MCF 10A (cell line): ENCODE measurements around the gene MAP3K12. TPM values are rescaled to one million over a fixed set of nuclear protein-coding genes. Genes with fewer than 3 reads are reported as not detected.

Source experiments
- BruUV-seq: library from RNA; stranded (reverse); fragments of 400-500 nt; replicated peaks from 2 replicates; lab custom pipeline; 2021; lab: Mats Ljungman, UMichigan
- CTCF ChIA-PET: fragments of 300-600 bp; sonication (Branson Sonifier 250); formaldehyde crosslinking; extraction: SDS; loops from one replicate; lab custom pipeline; 2021; ENCODE audit warnings: antibody characterized with exemption, inconsistent platforms; lab: Yijun Ruan, JAX
- POLR2A ChIA-PET: fragments of 300-600, 350-650 bp; sonication (Branson Sonifier 250); formaldehyde crosslinking; extraction: SDS; loops from one replicate; lab custom pipeline; 2020; ENCODE audit warnings: antibody characterized with exemption, inconsistent platforms; lab: Yijun Ruan, JAX
- DNase-seq: peaks from one replicate; pipeline ENCODE4 v3.0.0-alpha.2; 2018; ENCODE audit not compliant: unreplicated experiment
- H3K27ac Mint-ChIP-seq: one replicate; pipeline ENCODE4 v1.8.0; 2022; ENCODE audit warnings: mild to moderate bottlenecking, low read depth, mixed read lengths; ENCODE audit not compliant: unreplicated experiment
- H3K27me3 Mint-ChIP-seq: one replicate; pipeline ENCODE4 v1.8.0; 2022; ENCODE audit warnings: mixed read lengths; ENCODE audit not compliant: insufficient read depth, unreplicated experiment
- H3K36me3 Mint-ChIP-seq: one replicate; pipeline ENCODE4 v1.8.0; 2022; ENCODE audit warnings: mild to moderate bottlenecking, moderate library complexity, mixed read lengths; ENCODE audit not compliant: insufficient read depth, unreplicated experiment
- H3K4me1 Mint-ChIP-seq: one replicate; pipeline ENCODE4 v1.8.0; 2022; ENCODE audit warnings: mixed read lengths; ENCODE audit not compliant: insufficient read depth, unreplicated experiment
- H3K4me3 Mint-ChIP-seq: one replicate; pipeline ENCODE4 v1.8.0; 2022; ENCODE audit warnings: mild to moderate bottlenecking, moderate library complexity, mixed read lengths; ENCODE audit not compliant: unreplicated experiment
- H3K9me3 Mint-ChIP-seq: one replicate; pipeline ENCODE4 v1.8.0; 2022; ENCODE audit warnings: mixed read lengths; ENCODE audit not compliant: unreplicated experiment
- CTCF ChIP-seq: fragments of 200-600 bp; IDR thresholded peaks from one replicate; pipeline ENCODE4 v1.8.0; 2022; ENCODE audit warnings: antibody characterized with exemption, mild to moderate bottlenecking; ENCODE audit not compliant: unreplicated experiment
- intact Hi-C: fragments of 100-400 bp; cut with micrococcal nuclease; formaldehyde crosslinking; loops from 2 replicates; pipeline ENCODE4 v1.14.1; 2022
- total RNA-seq: library from RNA; stranded (reverse); gene quantifications from 2 replicates; pipeline ENCODE4 v1.2.3, GENCODE V29; 2022

MAP3K12 gene
- total RNA-seq, 1 experiment from 2014 or later = 4.6 TPM

DNA sequence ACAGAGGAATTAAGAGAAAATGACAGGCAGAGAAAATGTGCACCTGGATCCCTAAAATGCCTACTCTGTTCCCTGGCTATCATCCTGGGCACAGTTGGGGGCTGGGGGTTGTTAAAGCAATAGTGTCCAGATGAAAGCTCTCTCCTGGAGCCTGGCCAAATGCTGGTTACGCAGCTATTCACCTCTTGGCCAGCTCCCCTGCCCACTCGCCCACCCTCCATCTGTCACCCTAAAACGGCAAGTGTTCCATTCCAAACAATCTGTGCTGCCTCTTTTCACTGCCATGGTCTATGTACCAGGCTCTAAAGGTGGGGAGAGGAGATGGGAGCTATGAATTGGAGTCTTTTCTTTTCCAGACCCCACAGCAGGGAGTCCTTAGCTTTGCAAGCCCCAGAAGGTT lies 32.8 kb upstream of the MAP3K12 start:
- intact Hi-C loops = no loop called here
- BruUV-seq = no TSS peak
- no peak for DNase-seq
- Mint-ChIP-seq H3K27ac (peak overlapping the region; percentile 40), H3K36me3 (peaks cover 77% of the 10 kb centered on the region), H3K9me3 (no peaks in the 10 kb centered on the region), H3K27me3 (no peaks in the 10 kb centered on the region), H3K4me3 (no peak overlapping the region), H3K4me1 (no peaks in the 10 kb centered on the region)
- CTCF ChIA-PET = interaction anchor here (0.6 to 1.6 kb wide), 3 partner anchors 11 to 97 kb away, joined by 3 to 4 read pairs (median 3); no protein-coding TSS in a partner anchor
- TF ChIP-seq CTCF = no peak
- POLR2A ChIA-PET = interaction anchor here (1.5 kb wide), 1 partner anchor 12 kb away, joined by 4 read pairs; no protein-coding TSS in a partner anchor

GRCh38 chr12:53530920-53531319 lies 31.7 kb upstream of the MAP3K12 start:
- Mint-ChIP-seq H3K4me1 (no peaks in the 10 kb centered on the region), H3K4me3 (no peak overlapping the region), H3K27me3 (no peaks in the 10 kb centered on the region), H3K9me3 (no peaks in the 10 kb centered on the region), H3K27ac (no peak overlapping the region), H3K36me3 (peaks cover 76% of the 10 kb centered on the region)
- DNase-seq = peak; percentile 38
- POLR2A ChIA-PET = no interaction called here
- BruUV-seq = no TSS peak
- no peak for TF ChIP-seq CTCF
- intact Hi-C loops = no loop called here
- CTCF ChIA-PET = interaction anchor here (1.6 to 1.8 kb wide), 2 partner anchors 12 to 22 kb away, joined by 4 to 6 read pairs; no protein-coding TSS in a partner anchor

GRCh38 chr12:53530061-53530460 lies 30.8 kb upstream of the MAP3K12 start:
- H3K36me3 Mint-ChIP-seq = peaks cover 76% of the 10 kb centered on the region
- TF ChIP-seq CTCF = no peak
- no peaks in the 10 kb centered on the region for H3K4me1 Mint-ChIP-seq
- H3K4me3 Mint-ChIP-seq = no peak overlapping the region
- intact Hi-C loops = no loop called here
- no peaks in the 10 kb centered on the region for H3K9me3 Mint-ChIP-seq
- H3K27me3 Mint-ChIP-seq = no peaks in the 10 kb centered on the region
- BruUV-seq = no TSS peak
- ChIA-PET CTCF (interaction anchor here (1.1 to 1.8 kb wide), 2 partner anchors 22 to 216 kb away, joined by 3 to 6 read pairs; no protein-coding TSS in a partner anchor), POLR2A (interaction anchor here (0.7 kb wide), 1 partner anchor 84 kb away, joined by 3 read pairs; no protein-coding TSS in a partner anchor)
- no peak for DNase-seq
- H3K27ac Mint-ChIP-seq = no peak overlapping the region

DNA sequence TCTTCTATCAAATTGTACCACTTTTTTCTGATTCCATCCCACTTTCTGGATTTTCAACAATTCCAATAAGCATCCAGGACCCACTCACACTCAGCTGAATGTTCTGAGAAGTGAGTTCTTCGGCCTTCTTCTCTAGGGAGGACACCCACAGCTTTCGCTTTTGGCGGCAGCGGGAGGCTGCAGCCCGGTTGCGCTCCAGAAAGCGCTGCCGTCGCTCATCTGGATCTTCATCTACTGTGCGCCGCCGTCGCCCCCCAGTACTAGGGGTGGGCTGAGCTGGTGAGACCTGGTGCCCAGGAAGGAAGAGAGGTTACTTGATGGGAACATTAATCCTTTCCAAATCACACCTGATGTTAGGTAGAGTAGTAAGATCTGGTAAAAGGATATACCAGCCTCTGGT lies 25.2 kb upstream of the MAP3K12 start:
- BruUV-seq = no TSS peak
- Mint-ChIP-seq H3K4me1 (no peaks in the 10 kb centered on the region), H3K27ac (no peak overlapping the region), H3K4me3 (no peak overlapping the region), H3K36me3 (peaks cover 72% of the 10 kb centered on the region), H3K9me3 (no peaks in the 10 kb centered on the region), H3K27me3 (no peaks in the 10 kb centered on the region)
- ChIA-PET CTCF (interaction anchor here (0.9 kb wide), 1 partner anchor 220 kb away, joined by 4 read pairs; no protein-coding TSS in a partner anchor), POLR2A (interaction anchor here (0.9 to 1.3 kb wide), 2 partner anchors 9 to 19 kb away, joined by 3 read pairs; no protein-coding TSS in a partner anchor)
- intact Hi-C loops = no loop called here
- no peak for TF ChIP-seq CTCF
- DNase-seq = no peak
